Colon (tissue), 2 donors: Measurements from ENCODE around the gene RERG.
"Not testable (repeated sequence)": the region's sequence is repeated elsewhere in the genome, so short reads cannot be mapped to it uniquely, and the experiment has no call there.

Experiments
- FAIRE-seq: peaks from 2 replicates; lab custom pipeline; 2012; peaks lifted over from hg19 to GRCh38; lab: Jason Lieb, UNC
- donor health status: control.
- donor health status: control.

RERG gene, protein sequence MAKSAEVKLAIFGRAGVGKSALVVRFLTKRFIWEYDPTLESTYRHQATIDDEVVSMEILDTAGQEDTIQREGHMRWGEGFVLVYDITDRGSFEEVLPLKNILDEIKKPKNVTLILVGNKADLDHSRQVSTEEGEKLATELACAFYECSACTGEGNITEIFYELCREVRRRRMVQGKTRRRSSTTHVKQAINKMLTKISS

DNA sequence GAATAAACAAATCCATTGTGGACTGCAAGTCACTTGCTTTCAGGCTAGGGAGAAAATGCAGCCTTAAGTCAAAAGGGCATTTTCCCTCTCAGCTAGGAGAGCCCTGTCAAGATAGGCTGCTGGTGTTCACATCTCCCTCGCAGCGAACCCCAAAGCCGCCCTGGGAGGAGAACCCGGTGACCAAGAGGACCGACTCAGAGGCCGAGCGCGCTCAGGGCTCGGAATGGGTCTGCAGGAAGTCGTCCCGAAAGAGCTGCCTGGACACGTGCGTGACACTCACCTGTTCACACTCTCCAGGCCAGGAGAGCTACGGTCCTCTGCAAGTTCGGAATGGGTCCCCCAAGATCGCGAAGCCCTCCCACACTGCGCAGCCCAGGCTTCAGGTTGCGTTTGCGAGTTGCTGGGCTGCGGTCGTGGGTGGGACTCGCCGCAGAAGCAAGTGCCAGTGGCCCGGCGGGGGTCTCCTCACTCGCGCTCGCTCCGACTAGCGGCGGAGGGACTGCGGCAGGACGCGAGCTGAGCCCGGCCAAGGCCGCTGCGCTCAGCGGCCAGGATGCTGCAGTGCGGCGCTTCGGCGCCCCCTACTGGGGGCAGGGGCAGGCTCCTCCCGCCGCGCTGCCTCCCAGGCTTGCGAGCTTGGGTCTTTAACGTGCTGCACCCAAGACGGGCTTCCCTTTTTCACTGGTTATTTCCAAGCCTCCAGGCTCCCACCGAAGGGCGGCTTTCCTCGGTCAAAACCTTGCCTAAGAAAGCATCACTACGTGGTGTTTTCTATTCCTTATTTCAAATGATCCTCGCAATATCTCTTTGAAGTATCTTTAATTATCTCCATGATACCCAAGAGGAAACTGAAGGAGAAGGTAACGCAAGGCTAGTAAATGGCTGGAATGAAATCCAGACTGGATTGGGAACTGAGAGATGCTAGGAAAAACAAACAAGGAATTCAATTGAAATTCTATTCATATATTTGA lies at the start of gene RERG:
TSS of gene RERG (minus strand) at position 503 of the 971 bp plus-strand sequence. CDS start 3,928 bp downstream, outside the sequence.
- FAIRE-seq = no peak

DNA sequence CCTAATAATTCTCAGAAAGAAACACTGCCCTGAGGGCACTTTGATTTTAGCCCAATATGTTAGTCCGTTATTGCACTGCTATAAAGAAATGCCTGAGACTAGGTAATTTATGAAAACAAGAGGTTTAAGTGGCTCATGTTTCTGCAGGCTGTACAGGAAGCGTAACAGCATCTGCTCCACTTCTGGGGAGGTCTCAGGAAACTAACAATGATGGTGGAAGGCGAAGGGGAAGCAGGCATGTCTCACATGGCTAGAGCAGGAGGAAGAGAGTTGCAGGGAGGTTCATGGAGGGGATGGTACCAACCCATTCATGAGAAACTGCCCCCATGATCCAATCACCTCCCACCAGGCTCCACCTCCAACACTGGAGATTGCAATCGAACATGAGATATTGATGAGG lies 49.4 kb upstream of the RERG start:
- FAIRE-seq = no peak

GRCh38 chr12:15268927-15269552 lies 47.8 kb upstream of the RERG start:
- FAIRE-seq = no peak

- no peak for FAIRE-seq
Measured at GRCh38 chr12:15268309-15268708, 47.1 kb upstream of the RERG start.

- no peak for FAIRE-seq
Measured at GRCh38 chr12:15265875-15266274, 44.7 kb upstream of the RERG start.

DNA sequence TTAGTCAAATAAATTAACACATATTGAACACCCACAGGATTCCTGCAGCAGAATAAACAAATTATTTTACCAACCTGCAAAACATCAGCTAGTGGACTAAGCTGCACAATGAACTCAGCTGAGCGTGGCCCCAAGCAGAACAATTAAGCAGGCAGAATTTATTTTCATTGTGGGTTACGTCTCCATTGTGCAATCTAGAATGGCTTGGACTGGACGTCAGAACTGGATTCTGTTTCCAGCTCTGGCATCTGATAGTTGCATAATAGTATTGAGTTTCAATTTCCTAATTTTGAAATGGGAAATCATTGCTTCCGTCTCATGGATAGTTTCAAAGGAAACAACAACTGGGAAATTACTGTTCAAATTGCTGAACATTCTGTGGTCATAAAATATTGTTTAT lies 35.5 kb upstream of the RERG start:
- FAIRE-seq = no peak

DNA sequence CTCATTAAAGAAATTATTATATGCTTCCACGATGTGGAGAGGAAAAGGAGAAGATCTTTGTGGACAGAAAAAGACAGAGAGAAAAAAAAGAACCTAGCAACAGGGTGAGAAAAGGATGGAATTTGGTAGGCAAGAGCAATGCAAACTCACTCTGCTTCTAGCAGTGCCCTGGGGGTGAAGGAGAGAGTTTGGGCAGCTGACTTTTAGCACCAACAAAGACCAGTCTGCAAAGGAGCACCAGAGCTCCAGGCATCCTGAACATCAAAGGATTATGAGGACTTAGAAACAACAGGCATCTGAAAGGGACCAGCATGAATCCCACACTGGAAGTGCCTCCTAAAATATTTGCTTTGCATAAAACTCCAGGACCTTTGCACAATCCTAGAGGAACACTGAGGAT lies 32.8 kb upstream of the RERG start:
- no peak for FAIRE-seq

DNA sequence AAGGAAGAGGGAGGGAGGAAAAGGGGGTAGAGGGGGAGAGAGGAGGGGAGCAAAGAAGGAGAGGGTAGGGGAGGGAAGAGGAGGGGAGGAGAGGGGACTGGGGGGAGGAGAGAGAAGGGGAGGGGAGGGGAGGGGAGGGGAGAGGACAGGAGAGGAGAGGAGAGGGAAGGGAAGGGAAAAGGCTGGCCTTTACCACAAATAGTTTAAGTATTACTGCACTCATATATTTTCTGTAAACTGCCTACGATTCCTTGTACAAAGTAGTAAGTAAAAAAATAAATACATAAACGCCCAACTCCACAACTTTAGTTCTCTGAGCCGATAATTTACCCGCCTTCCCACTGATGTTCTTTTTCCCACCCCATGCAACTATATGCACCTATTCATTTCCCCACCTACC lies 23.7 kb upstream of the RERG start:
- FAIRE-seq = no peak

DNA sequence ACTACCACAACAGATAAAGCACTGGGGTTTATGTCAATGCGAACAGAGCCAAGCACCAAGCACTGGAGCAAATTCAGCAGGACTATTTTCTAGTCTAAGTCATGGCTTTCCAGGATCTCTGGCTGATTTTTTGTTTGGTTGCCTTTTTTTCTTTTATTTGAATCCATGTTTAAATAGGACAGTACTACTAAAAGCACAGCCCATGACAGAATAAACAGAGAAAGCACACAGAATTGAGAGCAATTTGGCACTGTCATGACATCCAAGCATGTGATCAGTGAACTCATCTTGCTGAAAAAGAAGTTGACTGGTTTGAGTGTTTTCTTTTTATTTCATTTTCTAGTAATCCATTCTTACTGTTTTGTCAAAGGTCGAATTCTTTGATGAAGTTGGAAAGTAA lies 23.1 kb upstream of the RERG start:
- no peak for FAIRE-seq

DNA sequence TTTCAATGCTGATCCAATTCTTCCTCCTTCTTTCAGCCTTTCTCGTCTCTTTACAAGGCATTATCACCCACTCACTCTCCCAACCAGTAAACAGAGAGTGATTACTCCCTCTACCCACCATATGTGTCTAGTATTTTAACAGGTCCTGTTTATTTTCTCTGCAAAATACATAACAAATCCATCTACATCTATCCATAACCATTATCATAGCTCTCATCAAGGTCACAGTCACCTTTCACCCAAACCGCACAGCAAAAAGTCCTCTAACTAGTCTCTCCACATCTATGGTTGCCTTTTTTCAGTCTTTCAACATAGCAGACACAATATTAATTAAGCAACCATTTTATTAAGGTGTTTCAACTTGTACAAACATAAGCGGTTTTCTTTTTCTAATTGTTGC lies 21.9 kb upstream of the RERG start:
- no peak for FAIRE-seq

- no peak for FAIRE-seq
Measured at GRCh38 chr12:15240898-15241297, 19.7 kb upstream of the RERG start.

- no peak for FAIRE-seq
Measured at GRCh38 chr12:15234508-15234907, 13.3 kb upstream of the RERG start.

DNA sequence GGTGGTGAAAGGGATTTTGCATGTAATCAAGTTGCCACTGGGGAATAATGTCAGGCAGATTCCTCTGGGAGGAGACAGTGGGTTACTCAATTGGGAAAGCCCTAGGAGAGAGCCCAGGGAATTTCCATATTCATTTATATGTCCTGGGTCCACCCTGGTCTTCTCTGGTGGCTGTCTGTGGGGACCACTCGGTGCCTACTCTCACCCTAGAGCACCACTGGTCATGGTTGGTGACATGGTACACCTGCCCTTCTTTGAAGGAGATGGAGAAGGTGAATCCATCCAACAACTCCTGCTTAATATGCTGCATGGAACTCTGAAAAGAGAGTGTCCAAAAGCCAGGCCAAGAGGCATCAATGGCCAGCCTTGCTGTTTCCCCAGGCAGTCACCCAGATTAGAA lies 12.8 kb upstream of the RERG start:
- no peak for FAIRE-seq

- no peak for FAIRE-seq
Measured at GRCh38 chr12:15232959-15233358, 11.7 kb upstream of the RERG start.

GRCh38 chr12:15231493-15231892 lies 10.3 kb upstream of the RERG start:
- no peak for FAIRE-seq

DNA sequence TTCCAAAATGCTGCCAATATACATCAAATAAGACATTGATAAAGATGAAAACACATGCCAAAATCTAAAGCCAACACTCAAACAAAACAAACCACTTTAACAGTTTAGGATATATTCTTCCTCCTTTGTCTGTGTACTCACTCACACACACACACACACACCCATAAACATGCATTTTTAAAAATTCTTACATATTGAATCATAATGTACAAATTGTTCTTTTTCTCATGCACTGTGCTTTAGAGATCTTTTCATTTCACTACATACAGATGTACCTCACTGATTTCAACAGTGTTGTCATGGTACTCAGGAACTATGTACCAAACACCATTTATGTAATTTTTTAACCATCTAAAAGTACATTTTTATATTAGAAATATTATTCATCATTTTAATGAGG lies 9.5 kb upstream of the RERG start:
- FAIRE-seq = no peak

DNA sequence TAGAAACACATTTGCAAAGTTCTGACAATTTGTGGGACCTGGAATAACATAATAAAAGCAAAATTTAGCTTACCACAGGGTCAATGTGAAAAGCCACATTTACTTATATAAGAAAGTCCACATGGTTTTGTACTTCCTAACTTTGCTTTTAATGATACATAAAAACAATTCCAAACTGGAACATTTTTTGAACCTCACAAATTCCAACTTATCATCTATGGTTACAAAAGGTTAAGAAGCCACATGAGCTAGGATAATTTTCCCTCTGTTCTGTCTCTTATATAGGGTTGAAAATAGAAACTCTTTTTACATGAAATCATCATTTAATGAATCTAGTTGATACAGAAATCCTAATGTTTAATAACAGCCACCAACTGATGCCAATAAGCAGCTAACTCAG lies 8.9 kb upstream of the RERG start:
- FAIRE-seq = no peak

DNA sequence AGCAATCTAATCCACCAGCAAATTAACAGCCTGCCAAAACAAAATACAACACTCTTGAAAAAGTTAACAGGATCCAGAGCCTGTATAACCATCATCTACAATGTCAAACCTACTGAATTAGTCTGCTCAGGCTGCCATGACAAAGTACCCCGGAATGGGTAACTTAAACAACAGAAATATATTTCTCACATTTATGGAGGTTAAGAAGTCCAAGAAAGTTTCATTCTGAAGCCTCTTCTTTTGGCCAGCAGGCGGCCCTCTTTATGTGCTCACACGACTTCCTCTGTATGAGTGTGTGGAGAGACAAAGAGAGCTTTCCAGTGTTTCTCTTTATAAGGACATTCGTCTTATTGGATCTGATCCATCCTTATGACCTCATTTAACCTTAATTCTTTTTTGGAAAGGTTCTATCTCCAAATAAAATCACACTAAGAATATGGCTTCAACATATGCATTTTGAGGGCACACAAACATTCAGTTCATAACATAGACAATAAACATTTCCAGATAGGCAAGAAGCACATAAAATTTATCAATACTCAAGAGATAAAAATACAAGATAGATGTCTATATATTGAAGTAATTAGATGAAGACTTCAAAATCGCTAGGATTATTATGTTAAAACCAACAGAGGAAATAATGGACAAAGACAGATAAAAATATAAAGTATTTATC lies 5.9 kb upstream of the RERG start:
- peak; percentile 69 for FAIRE-seq

GRCh38 chr12:15225863-15226218 lies 4.6 kb upstream of the RERG start:
- not testable (repeated sequence) for FAIRE-seq

DNA sequence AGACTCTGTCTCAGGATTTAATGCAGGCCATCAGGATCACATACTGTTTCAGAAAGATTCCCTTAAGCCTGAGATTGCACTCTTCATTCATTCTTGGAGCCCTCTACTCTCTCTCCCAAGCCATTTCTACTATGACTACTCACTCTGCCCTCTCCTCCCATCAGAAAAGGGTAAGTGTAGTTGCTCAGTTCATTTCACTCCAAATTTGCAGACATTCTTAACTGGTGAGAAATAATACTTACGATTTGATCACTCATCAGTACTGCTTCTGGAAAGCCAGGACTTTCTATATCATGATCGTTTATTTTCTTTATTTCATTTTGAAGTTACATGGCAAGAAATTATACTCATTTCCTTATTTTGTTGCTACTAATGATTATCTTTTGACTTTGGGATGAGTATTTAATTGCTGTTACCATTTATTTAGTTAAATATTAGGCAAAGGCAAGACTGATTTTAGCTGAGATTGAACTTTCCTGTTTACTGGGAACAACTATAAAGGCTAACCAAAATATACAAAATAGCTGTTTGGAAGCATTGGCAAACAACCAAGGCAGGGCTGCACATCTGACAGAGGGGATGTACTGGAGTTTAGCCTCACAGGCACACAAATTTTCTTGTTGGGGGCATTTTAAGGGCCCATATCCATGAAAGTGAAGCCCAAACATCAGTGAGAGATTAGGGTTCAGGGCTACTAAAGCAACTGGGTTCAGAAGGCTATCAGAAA lies 4.1 kb upstream of the RERG start:
- no peak for FAIRE-seq

GRCh38 chr12:15222219-15222618 lies 1.0 kb upstream of the RERG start:
- FAIRE-seq = no peak

DNA sequence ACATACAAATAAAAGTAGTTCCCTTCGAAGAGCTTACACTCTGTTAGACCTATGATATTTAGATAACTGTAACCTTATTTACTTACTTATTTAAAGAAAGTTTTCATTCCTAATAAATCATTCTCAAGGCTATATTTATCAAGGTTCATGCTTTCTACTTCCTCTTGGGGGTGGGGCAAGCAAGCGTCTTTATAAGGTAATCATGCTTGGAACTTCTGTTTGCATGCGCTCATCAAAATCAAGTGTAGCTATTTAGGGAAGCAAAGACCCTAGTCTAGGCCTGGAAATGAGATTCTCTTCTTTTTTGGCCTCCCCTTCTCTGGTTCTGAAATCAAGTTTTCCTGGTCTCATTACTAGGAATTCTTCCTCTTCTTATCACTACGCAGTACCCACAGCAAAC lies 766 bp downstream of the RERG start:
- FAIRE-seq = no peak
